ENCODE measurements around the gene REPIN1. TPM values are rescaled to one million over a fixed set of nuclear protein-coding genes. Genes with fewer than 3 reads are reported as not detected.

Gene REPIN1
- total and polyA plus RNA-seq, 9 of the 15 experiments (the other 6 are each of a cell fraction or from before 2014, with no cell fraction given): 8.1 to 283 (median 94.3) TPM

- BruUV-seq (replicated peaks): no TSS peak
- H3K9ac ChIP-seq (ENCODE audit: insufficient read depth in 1 of 2, low read depth in 2 of 2, low read length in 2 of 2): no peak overlapping the region
- H3K9me3 ChIP-seq (replicated peaks; ENCODE audit: control insufficient read depth, insufficient read depth, low read depth, low read length): no peaks in the 10 kb centered on the region
- ATAC-seq (no peak), DNase-seq (ENCODE audit: extremely low read depth in 1 of 4, low spot score in 3 of 4) (peak in 1 of 4 experiments; percentile 12), FAIRE-seq (no peak)
- 97% methylated on average over 6 of the region's 6 CpGs for WGBS (ENCODE audit: insufficient coverage, low coverage, missing lambda C conversion rate)
- H4K20me1 ChIP-seq (replicated peaks; ENCODE audit: control insufficient read depth, insufficient read depth, low read length): no peaks in the 10 kb centered on the region; the same call in 1 of the 2 replicates
- H3K9me1 ChIP-seq (ENCODE audit: control insufficient read depth, insufficient read depth, low read length): no peaks in the 10 kb centered on the region
- intact Hi-C loops (cut with micrococcal nuclease) (no loop called here), in situ Hi-C loops (cut with MboI) (no loop called here)
- H3K27me3 ChIP-seq (ENCODE audit: control insufficient read depth in 2 of 2, insufficient read depth in 2 of 2, low read length in 2 of 2): no peaks in the 10 kb centered on the region
- no peak overlapping the region for H2AFZ ChIP-seq (ENCODE audit: low read depth, low read length)
- peaks cover 67% of the 10 kb centered on the region for H3K36me3 ChIP-seq (ENCODE audit: control insufficient read depth, insufficient read depth, low read length)
- no peak overlapping the region for H3K4me2 ChIP-seq (ENCODE audit: insufficient read depth, low read length)
- H3K27ac ChIP-seq (ENCODE audit: extremely low read depth, low read depth, low read length): no peak overlapping the region
- peaks cover 74% of the 10 kb centered on the region for H3K79me2 ChIP-seq (ENCODE audit: control insufficient read depth, insufficient read depth, low read length)
- no peak overlapping the region for H3K4me3 ChIP-seq
- ChIA-PET CTCF (ENCODE audit: low intra/inter-chr PET ratio) (interaction anchor here (0.7 kb wide), 1 partner anchor 777 kb away, joined by 3 read pairs; no protein-coding TSS in a partner anchor), POLR2A (interaction anchor here (0.9 to 5.9 kb wide), 8 partner anchors 9 to 85 kb away, joined by 3 to 35 read pairs (median 6); no protein-coding TSS in a partner anchor)
- peaks cover 27 to 54% of the 10 kb centered on the region in 2 experiments for H3K4me1 ChIP-seq (replicated peaks in 1 of 2; ENCODE audit: control insufficient read depth in 2 of 2, insufficient read depth in 2 of 2, low read length in 2 of 2)
- TF ChIP-seq ZNF407 (IDR thresholded peaks at IDR 0.05; ENCODE audit: low read depth) (no peak), SP1 (CRISPR knock-in tag; IDR thresholded peaks at IDR 0.05) (0 out of 2 replicates have a peak, but pooled peaks have one; percentile 13)
Observed at GRCh38 chr7:150325901-150326300, 42.7 kb upstream of the REPIN1 start.

Data from K562 (cell line).